ENCODE data around the gene PNMA1. TPM values are rescaled to one million over a fixed set of nuclear protein-coding genes. Genes with fewer than 3 reads are reported as not detected.

The PNMA1 gene
- total RNA-seq, 1 donor from 2014 or later: 32.7 TPM

DNA sequence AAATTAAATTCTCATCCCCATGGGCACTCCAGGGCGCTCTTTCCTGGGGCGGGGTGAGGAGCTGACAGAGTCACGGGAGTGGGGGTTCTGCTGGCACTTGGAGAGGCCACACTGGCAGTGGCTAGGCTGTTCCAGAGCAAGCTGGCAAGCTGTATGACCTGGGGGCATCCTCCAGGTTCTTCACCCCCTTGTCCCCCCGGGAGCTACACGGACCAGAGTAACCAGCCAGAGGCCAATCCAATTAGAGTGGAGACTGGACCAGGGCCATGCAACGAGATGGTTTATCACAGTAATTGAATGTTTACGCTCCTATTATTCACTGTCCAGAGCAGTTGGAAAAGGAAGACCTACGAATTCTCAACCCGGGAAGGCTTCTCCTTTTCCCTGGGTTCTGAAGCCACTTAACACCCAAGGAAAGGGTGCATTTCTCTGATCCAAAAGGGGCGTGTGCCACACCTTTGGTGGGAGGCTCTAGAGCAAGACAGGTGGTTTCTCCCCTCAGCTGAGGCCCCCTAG, 43.8 kb upstream of the PNMA1 start:
- Mint-ChIP-seq H3K36me3 (ENCODE audit: low read depth, unreplicated experiment) (peaks cover 17% of the 10 kb centered on the region), H3K27ac (ENCODE audit: unreplicated experiment) (peak overlapping the region; percentile 57), H3K4me3 (ENCODE audit: unreplicated experiment) (peak overlapping the region; percentile 83), H3K9me3 (ENCODE audit: unreplicated experiment) (no peaks in the 10 kb centered on the region), H3K27me3 (ENCODE audit: unreplicated experiment) (peaks cover 31% of the 10 kb centered on the region), H3K4me1 (ENCODE audit: unreplicated experiment) (peaks cover 63% of the 10 kb centered on the region)
- TF ChIP-seq, protein P1, sequence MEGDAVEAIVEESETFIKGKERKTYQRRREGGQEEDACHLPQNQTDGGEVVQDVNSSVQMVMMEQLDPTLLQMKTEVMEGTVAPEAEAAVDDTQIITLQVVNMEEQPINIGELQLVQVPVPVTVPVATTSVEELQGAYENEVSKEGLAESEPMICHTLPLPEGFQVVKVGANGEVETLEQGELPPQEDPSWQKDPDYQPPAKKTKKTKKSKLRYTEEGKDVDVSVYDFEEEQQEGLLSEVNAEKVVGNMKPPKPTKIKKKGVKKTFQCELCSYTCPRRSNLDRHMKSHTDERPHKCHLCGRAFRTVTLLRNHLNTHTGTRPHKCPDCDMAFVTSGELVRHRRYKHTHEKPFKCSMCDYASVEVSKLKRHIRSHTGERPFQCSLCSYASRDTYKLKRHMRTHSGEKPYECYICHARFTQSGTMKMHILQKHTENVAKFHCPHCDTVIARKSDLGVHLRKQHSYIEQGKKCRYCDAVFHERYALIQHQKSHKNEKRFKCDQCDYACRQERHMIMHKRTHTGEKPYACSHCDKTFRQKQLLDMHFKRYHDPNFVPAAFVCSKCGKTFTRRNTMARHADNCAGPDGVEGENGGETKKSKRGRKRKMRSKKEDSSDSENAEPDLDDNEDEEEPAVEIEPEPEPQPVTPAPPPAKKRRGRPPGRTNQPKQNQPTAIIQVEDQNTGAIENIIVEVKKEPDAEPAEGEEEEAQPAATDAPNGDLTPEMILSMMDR (IDR thresholded peaks at IDR 0.05; ENCODE audit: unreplicated experiment): no peak
- DNase-seq (ENCODE audit: low spot score): no peak

DNA sequence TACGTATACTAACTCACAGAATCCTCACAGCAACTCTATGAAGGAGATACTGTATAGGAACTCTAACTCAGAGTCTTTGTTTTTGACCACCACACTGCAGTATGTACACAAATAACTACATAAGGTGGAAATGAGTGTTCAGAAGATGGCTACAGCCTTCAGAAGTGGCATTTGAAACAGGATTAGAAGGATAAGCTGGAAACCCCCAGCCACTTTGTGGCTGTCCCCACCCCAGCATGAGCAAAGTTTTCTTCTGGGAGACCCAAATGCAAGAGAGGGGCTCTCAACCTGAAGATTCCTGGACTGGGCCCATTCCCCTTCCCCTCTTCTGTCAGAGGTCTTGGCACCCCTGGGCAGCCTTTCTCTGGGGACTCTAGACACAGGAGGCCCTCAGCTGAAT, 43.2 kb upstream of the PNMA1 start:
- DNase-seq (ENCODE audit: low spot score): no peak
- Mint-ChIP-seq H3K36me3 (ENCODE audit: low read depth, unreplicated experiment) (peaks cover 17% of the 10 kb centered on the region), H3K9me3 (ENCODE audit: unreplicated experiment) (no peaks in the 10 kb centered on the region), H3K4me1 (ENCODE audit: unreplicated experiment) (peaks cover 67% of the 10 kb centered on the region), H3K4me3 (ENCODE audit: unreplicated experiment) (peak overlapping the region; percentile 83), H3K27me3 (ENCODE audit: unreplicated experiment) (peaks cover 31% of the 10 kb centered on the region), H3K27ac (ENCODE audit: unreplicated experiment) (no peak overlapping the region)
- TF ChIP-seq, protein P1 (IDR thresholded peaks at IDR 0.05; ENCODE audit: unreplicated experiment): no peak

DNA sequence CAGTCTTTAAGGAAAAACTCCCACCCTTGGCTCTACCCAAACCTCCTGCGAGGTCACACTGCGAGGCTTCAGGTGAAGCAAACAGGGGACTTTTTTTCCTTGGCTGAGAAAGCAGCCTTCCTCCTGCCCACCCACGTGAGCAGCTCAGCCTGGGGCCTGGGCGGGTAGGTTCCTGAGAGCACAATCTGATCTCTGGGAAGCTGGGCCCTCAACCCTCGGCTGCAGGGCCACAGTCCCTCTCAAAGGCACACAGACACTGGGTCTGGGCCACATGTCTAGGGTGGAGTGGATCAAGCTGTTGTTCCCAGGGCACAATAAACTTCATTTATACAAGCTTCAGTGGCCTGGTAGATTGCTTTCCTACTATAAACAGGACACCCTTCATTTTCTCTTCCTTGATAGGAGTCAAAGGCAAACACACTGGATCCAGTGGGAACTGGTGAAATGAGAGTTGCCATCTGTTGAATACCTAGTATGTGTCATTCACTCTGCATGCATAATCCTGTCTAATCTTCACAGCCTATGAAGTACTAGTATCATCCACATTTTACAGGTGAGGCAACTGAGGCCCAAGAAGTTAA, 41.3 kb upstream of the PNMA1 start:
- peaks cover 71% of the 10 kb centered on the region for H3K4me1 Mint-ChIP-seq (ENCODE audit: unreplicated experiment)
- peaks cover 15% of the 10 kb centered on the region for H3K36me3 Mint-ChIP-seq (ENCODE audit: low read depth, unreplicated experiment)
- no peak for DNase-seq (ENCODE audit: low spot score)

DNA sequence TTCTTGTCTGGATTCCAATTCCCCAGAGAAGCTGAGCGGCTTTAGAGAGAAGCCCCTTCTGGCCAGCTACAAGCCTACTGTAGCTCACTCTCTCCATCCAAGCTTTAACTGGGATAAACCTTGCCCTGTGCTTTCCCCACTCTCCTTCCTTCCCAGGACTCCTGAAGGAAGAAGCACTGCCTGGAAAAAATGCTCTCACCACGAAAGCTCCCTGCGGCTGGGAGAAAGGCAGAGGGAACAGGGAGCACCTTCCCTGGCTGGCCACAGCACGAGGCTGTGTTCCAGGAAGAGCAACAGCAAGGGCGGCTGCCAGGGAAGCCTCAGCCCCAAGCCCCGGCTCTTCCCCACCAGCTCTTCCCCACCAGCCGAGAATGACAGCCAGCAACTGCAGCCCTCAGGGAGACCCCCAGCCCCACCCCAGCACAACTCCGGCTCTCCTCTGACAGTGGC, 40.8 kb upstream of the PNMA1 start:
- peaks cover 13% of the 10 kb centered on the region for H3K36me3 Mint-ChIP-seq (ENCODE audit: low read depth, unreplicated experiment)
- DNase-seq (ENCODE audit: low spot score): no peak
- H3K27me3 Mint-ChIP-seq (ENCODE audit: unreplicated experiment): peaks cover 30% of the 10 kb centered on the region
- H3K27ac Mint-ChIP-seq (ENCODE audit: unreplicated experiment): peak overlapping the region; percentile 97
- H3K4me1 Mint-ChIP-seq (ENCODE audit: unreplicated experiment): peaks cover 74% of the 10 kb centered on the region
- H3K9me3 Mint-ChIP-seq (ENCODE audit: unreplicated experiment): no peaks in the 10 kb centered on the region
- TF ChIP-seq, protein P1 (IDR thresholded peaks at IDR 0.05; ENCODE audit: unreplicated experiment): no peak
- no peak overlapping the region for H3K4me3 Mint-ChIP-seq (ENCODE audit: unreplicated experiment)

More for the DNA sequence above, 41.3 kb upstream of the PNMA1 start:
- peaks cover 31% of the 10 kb centered on the region for H3K27me3 Mint-ChIP-seq (ENCODE audit: unreplicated experiment)
- H3K9me3 Mint-ChIP-seq (ENCODE audit: unreplicated experiment): no peaks in the 10 kb centered on the region
- TF ChIP-seq, protein P1 (IDR thresholded peaks at IDR 0.05; ENCODE audit: unreplicated experiment): no peak
- H3K4me3 Mint-ChIP-seq (ENCODE audit: unreplicated experiment): no peak overlapping the region
- peak overlapping the region; percentile 97 for H3K27ac Mint-ChIP-seq (ENCODE audit: unreplicated experiment)
